Endothelial cell of umbilical vein (primary cell): ENCODE measurements around the gene GID4.

Experiments
- CTCF ChIP-seq, 2 donors: IDR thresholded peaks; 1 replicate in 1 of 2; 2 replicates in 1 of 2; pipeline ENCODE4 v1.5.1; 2011; ENCODE audit warnings: low read length in 2 of 2, mild to moderate bottlenecking in 2 of 2, moderate library complexity in 2 of 2, control low read depth in 1 of 2, inconsistent platforms in 1 of 2, low read depth in 1 of 2; ENCODE audit not compliant: insufficient read depth in 1 of 2; ENCODE audit errors: extremely low read depth in 1 of 2
- EZH2 ChIP-seq: IDR thresholded peaks from 2 replicates; pipeline ENCODE4 v1.6.1; 2012; ENCODE audit warnings: borderline replicate concordance, low read depth, mild to moderate bottlenecking, moderate library complexity, low read length, inconsistent platforms; ENCODE audit not compliant: severe bottlenecking
- FOS ChIP-seq: IDR thresholded peaks from 2 replicates; pipeline ENCODE4 v1.6.1; 2011; ENCODE audit warnings: mild to moderate bottlenecking, low read length, moderate library complexity, borderline replicate concordance; ENCODE audit not compliant: insufficient read depth
- MAX ChIP-seq: IDR thresholded peaks from 2 replicates; pipeline ENCODE4 v1.6.1; 2011; ENCODE audit not compliant: insufficient read depth, insufficient read length
- POLR2AphosphoS5 ChIP-seq: IDR thresholded peaks from 2 replicates; pipeline ENCODE4 v1.6.1; 2012; ENCODE audit warnings: low read depth, mild to moderate bottlenecking, control low read depth, low read length, moderate library complexity; ENCODE audit not compliant: insufficient read depth

- no peak for TF ChIP-seq POLR2AphosphoS5
- TF ChIP-seq CTCF (IDR thresholded peaks at IDR 0.05; ENCODE audit: extremely low read depth in 1 of 2, insufficient read depth in 1 of 2, low read depth in 1 of 2, low read length in 2 of 2): no peak
- TF ChIP-seq MAX: no peak
- no peak for TF ChIP-seq EZH2
- no peak for TF ChIP-seq FOS
Observed at GRCh38 chr17:18005496-18005895, 33.7 kb upstream of the GID4 start.
